Right lobe of liver (tissue), 4 donors: Measurements from ENCODE around the gene TTC9B.

Experiments
- POLR2A ChIP-seq: fragments of 450-650 bp; IDR thresholded peaks from one replicate; pipeline ENCODE4 v1.6.1; 2017; ENCODE audit warnings: antibody characterized with exemption, mild to moderate bottlenecking
- TF ChIP-seq, protein P1 (sequence below), 4 donors: fragments of 200-600 bp in 3 of 4; fragments of 450-650 bp in 1 of 4; IDR thresholded peaks; one replicate each; pipeline versions ENCODE4 v1.5.1 to v1.8.0; 2016 to 2022; ENCODE audit warnings: antibody characterized with exemption in 4 of 4, mild to moderate bottlenecking in 2 of 4
- donor health status: DM: no; HTN: no; CAD: no.
- donor health status: DM: no; HTN: no; CAD: no.
- donor health status: DM: no; HTN: yes; CAD: no.

DNA sequence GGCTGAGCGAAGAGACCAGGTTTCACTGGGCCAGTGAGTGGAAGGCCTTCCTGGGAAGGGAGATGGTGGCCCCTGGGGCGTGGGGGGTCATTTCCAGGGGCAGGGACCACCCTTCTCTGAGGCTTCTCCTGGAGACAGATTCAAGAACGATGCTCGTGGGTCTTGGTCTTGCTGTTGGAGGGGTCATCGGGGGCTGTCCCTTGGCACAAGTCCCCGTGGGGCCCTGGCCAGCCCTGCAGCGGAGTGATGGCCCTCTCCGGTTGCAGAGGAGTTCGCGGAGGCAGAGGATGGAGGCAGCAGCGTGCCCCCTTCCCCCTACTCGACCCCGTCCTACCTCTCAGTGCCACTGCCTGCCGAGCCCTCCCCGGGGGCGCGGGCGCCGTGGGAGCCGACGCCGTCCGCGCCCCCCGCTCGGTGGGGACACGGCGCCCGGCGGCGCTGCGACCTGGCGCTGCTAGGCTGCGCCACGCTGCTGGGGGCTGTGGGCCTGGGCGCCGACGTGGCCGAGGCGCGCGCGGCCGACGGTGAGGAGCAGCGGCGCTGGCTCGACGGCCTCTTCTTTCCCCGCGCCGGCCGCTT, 4.8 kb downstream of the TTC9B start:
- TF ChIP-seq, protein P1, sequence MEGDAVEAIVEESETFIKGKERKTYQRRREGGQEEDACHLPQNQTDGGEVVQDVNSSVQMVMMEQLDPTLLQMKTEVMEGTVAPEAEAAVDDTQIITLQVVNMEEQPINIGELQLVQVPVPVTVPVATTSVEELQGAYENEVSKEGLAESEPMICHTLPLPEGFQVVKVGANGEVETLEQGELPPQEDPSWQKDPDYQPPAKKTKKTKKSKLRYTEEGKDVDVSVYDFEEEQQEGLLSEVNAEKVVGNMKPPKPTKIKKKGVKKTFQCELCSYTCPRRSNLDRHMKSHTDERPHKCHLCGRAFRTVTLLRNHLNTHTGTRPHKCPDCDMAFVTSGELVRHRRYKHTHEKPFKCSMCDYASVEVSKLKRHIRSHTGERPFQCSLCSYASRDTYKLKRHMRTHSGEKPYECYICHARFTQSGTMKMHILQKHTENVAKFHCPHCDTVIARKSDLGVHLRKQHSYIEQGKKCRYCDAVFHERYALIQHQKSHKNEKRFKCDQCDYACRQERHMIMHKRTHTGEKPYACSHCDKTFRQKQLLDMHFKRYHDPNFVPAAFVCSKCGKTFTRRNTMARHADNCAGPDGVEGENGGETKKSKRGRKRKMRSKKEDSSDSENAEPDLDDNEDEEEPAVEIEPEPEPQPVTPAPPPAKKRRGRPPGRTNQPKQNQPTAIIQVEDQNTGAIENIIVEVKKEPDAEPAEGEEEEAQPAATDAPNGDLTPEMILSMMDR (IDR thresholded peaks at IDR 0.05): no peak
- no peak for TF ChIP-seq POLR2A
